Fibroblast of pulmonary artery (primary cell): Measurements from ENCODE around the gene SMIM26.
A peak's percentile ranks its signal among the peaks of the same experiment; 100 is the strongest.

Experiments
- DNase-seq: peaks from one replicate; pipeline ENCODE4 v3.0.0-alpha.2; 2010; ENCODE audit warnings: low read depth
- H3K4me3 ChIP-seq: replicated peaks from 2 replicates; pipeline ENCODE4 v1.5.1; 2011; ENCODE audit warnings: low read depth, mild to moderate bottlenecking, control low read depth, low read length, moderate library complexity
- CTCF ChIP-seq: IDR thresholded peaks from 2 replicates; pipeline ENCODE4 v1.5.1; 2011; ENCODE audit warnings: mild to moderate bottlenecking, control low read depth, low read length, inconsistent platforms; ENCODE audit errors: missing control alignments

The SMIM26 gene

GRCh38 chr20:18545566-18545965 is 21.7 kb upstream of the SMIM26 start:
- H3K4me3 ChIP-seq: no peak overlapping the region
- no peak for TF ChIP-seq CTCF
- DNase-seq: no peak

DNA sequence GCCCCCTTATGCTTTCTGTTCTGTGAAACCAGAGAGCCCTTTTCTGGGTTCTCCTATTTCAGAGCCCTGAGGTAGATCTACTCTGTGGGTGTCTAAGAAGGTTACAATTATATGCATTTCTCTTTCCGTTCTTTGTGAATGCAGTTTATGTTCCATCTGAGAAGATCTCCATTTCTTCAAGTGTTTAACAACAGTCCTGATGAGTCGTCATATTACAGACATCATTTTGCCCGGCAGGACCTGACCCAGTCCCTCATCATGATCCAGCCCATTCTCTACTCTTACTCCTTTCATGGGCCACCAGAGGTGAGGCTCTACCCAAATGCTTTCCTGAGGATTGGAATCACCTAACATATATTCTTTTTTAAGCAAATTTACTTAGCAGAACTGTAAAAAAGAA is 18.8 kb upstream of the SMIM26 start:
- TF ChIP-seq CTCF: no peak

GRCh38 chr20:18553746-18554145 is 13.5 kb upstream of the SMIM26 start:
- peak; percentile 53 for DNase-seq
- H3K4me3 ChIP-seq: no peak overlapping the region
- TF ChIP-seq CTCF: no peak

More for the DNA sequence above, 18.8 kb upstream of the SMIM26 start:
- H3K4me3 ChIP-seq: no peak overlapping the region
- no peak for DNase-seq

- peak overlapping the region; percentile 77 for H3K4me3 ChIP-seq
- TF ChIP-seq CTCF: no peak
- DNase-seq: no peak
These were observed 483 bp downstream of the SMIM26 start for GRCh38 chr20:18567739-18568091.

- TF ChIP-seq CTCF: no peak
- no peak overlapping the region for H3K4me3 ChIP-seq
- no peak for DNase-seq
These were observed 3.8 kb downstream of the SMIM26 start for GRCh38 chr20:18571009-18571408.

DNA sequence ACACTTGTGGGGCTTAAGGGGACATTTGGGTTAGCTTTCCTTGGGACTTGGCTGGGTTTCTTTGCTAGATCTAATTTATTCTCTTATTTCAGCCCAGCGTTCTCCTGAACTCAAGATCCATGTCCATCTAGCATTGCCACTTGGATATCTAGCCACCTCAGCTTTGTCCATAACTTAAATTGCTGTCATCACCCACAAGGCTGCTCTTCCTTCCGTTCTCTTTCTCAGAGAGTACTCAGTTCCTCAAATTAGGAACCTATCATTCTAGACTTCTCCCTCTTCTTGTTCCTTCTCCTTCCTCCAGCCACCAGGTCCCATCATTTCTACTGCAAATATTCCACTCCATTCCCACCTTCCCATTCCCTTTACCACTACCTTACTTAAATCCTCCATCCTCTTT is 4.3 kb downstream of the SMIM26 start:
- no peak overlapping the region for H3K4me3 ChIP-seq

More for the DNA sequence above, 4.3 kb downstream of the SMIM26 start:
- DNase-seq: no peak
- TF ChIP-seq CTCF: no peak
